ENCODE data around the gene NUDT5. TPM values are rescaled to one million over a fixed set of nuclear protein-coding genes. Genes with fewer than 3 reads are reported as not detected.

The NUDT5 gene
- total and polyA plus RNA-seq, 2 of the 13 experiments (the other 11 are each of a cell fraction or from before 2014, with no cell fraction given): 79.6 to 134 TPM

GRCh38 chr10:12129222-12130111, 66.2 kb downstream of the NUDT5 start, which contains the start of gene SEC61A2 (continued):
- TF ChIP-seq ZNF275 (CRISPR knock-in tag; IDR thresholded peaks at IDR 0.05; ENCODE audit: borderline replicate concordance) (no peak), ZFP90 (CRISPR knock-in tag; IDR thresholded peaks at IDR 0.05; ENCODE audit: borderline replicate concordance) (no peak; the same call in 1 of the 2 replicates), ZFP82 (CRISPR knock-in tag; IDR thresholded peaks at IDR 0.05; ENCODE audit: borderline replicate concordance) (peak; percentile 87; the same call in 1 of the 2 replicates), PAX8 (CRISPR knock-in tag; IDR thresholded peaks at IDR 0.05; ENCODE audit: borderline replicate concordance) (no peak), ZNF460 (CRISPR knock-in tag; IDR thresholded peaks at IDR 0.05; ENCODE audit: borderline replicate concordance) (no peak; the same call in 1 of the 2 replicates), ZNF574 (CRISPR knock-in tag; IDR thresholded peaks at IDR 0.05) (no peak; the same call in none of the 2 replicates), MAX (IDR thresholded peaks at IDR 0.05) (peak; percentile 63), ARID3A (IDR thresholded peaks at IDR 0.05; ENCODE audit: low read depth, low read length) (no peak), ZNF180 (CRISPR knock-in tag; IDR thresholded peaks at IDR 0.05; ENCODE audit: borderline replicate concordance, low read depth) (no peak), RORA (CRISPR knock-in tag; IDR thresholded peaks at IDR 0.05) (no peak), MBD4 (IDR thresholded peaks at IDR 0.05; ENCODE audit: borderline replicate concordance, low read length) (no peak), ZNF562 (CRISPR knock-in tag; IDR thresholded peaks at IDR 0.05; ENCODE audit: borderline replicate concordance) (no peak), ZNF629 (CRISPR knock-in tag; conservative IDR thresholded peaks at IDR 0.05) (no peak), ARID2 (CRISPR knock-in tag; IDR thresholded peaks at IDR 0.05; ENCODE audit: borderline replicate concordance) (peak; percentile 39; the same call in 1 of the 2 replicates), ZNF530 (CRISPR knock-in tag; IDR thresholded peaks at IDR 0.05; ENCODE audit: low read depth) (no peak), HOMEZ (CRISPR knock-in tag; IDR thresholded peaks at IDR 0.05; ENCODE audit: low read depth) (no peak), ZNF878 (CRISPR knock-in tag; IDR thresholded peaks at IDR 0.05) (no peak), MYPOP (CRISPR knock-in tag; IDR thresholded peaks at IDR 0.05) (peak; percentile 9; the same call in 1 of the 2 replicates), KLF6 (CRISPR knock-in tag; IDR thresholded peaks at IDR 0.05) (0 out of 2 replicates have a peak, but pooled peaks have one; percentile 5)

Data from HepG2 (cell line).